Stimulated activated naive CD8-positive, alpha-beta T cell treated with anti-CD3 and anti-CD28 coated beads, Interleukin-15, amount 100 ng/mL, for 72 hours (primary cell): Measurements from ENCODE around the gene FGF18.

Experiments
- ATAC-seq: fragments of 150-1000 bp; cut with Tn5 transposase; 2 replicates; pipeline ENCODE4 v1.10.0; 2021; ENCODE audit warnings: mild to moderate bottlenecking, moderate library complexity
- DNase-seq, 2 donors: peaks; one replicate each; pipeline ENCODE4 v3.0.0; 2021 to 2022
- H3K27ac Mint-ChIP-seq, 2 donors: one replicate each; pipeline ENCODE4 v1.8.0; 2022; ENCODE audit warnings: mild to moderate bottlenecking in 2 of 2, mixed read lengths in 2 of 2, moderate library complexity in 2 of 2
- H3K27me3 Mint-ChIP-seq: one replicate; pipeline ENCODE4 v1.8.0; 2022; ENCODE audit warnings: mixed read lengths
- H3K4me1 Mint-ChIP-seq: one replicate; pipeline ENCODE4 v1.8.0; 2022; ENCODE audit warnings: mild to moderate bottlenecking, mixed read lengths
- H3K4me3 Mint-ChIP-seq, 2 donors: one replicate each; pipeline ENCODE4 v1.8.0; 2022; ENCODE audit warnings: mild to moderate bottlenecking in 2 of 2, mixed read lengths in 2 of 2, moderate library complexity in 1 of 2
- H3K9me3 Mint-ChIP-seq, 2 donors: one replicate each; pipeline ENCODE4 v1.8.0; 2022; ENCODE audit warnings: mixed read lengths in 2 of 2

FGF18 gene

GRCh38 chr5:171505473-171506043 lies 86.1 kb downstream of the FGF18 start:
- Mint-ChIP-seq H3K4me3 (no peak overlapping the region), H3K4me1 (no peaks in the 10 kb centered on the region), H3K27me3 (no peaks in the 10 kb centered on the region), H3K27ac (no peak overlapping the region), H3K9me3 (no peaks in the 10 kb centered on the region)
- DNase-seq (no peak), ATAC-seq (no peak)

- no peaks in the 10 kb centered on the region for H3K9me3 Mint-ChIP-seq
- ATAC-seq, result no peak
- no peaks in the 10 kb centered on the region for H3K27me3 Mint-ChIP-seq
- H3K4me1 Mint-ChIP-seq, result no peaks in the 10 kb centered on the region
- no peak overlapping the region for H3K4me3 Mint-ChIP-seq
- DNase-seq, result no peak
- no peak overlapping the region for H3K27ac Mint-ChIP-seq
Measured at GRCh38 chr5:171506951-171507350, 87.5 kb downstream of the FGF18 start.
